Activated naive CD8-positive, alpha-beta T cell (primary cell): ENCODE results near the gene DCDC2.
"Not testable (repeated sequence)": the region's sequence is repeated elsewhere in the genome, so short reads cannot be mapped to it uniquely, and the experiment has no call there.

Experiments used
- H3K27ac Mint-ChIP-seq: one replicate; pipeline ENCODE4 v1.8.0; 2021; ENCODE audit warnings: mixed read lengths
- H3K27me3 Mint-ChIP-seq: one replicate; pipeline ENCODE4 v1.8.0; 2021; ENCODE audit warnings: mixed read lengths
- H3K36me3 Mint-ChIP-seq: one replicate; pipeline ENCODE4 v1.8.0; 2021; ENCODE audit warnings: mixed read lengths
- H3K4me1 Mint-ChIP-seq: one replicate; pipeline ENCODE4 v1.8.0; 2021; ENCODE audit warnings: low read depth, mixed read lengths
- H3K4me3 Mint-ChIP-seq: one replicate; pipeline ENCODE4 v1.8.0; 2021; ENCODE audit warnings: mild to moderate bottlenecking, mixed read lengths
- H3K9me3 Mint-ChIP-seq: one replicate; pipeline ENCODE4 v1.8.0; 2021; ENCODE audit warnings: low read depth, mixed read lengths

Gene DCDC2

GRCh38 chr6:24273096-24273870, 84.6 kb downstream of the DCDC2 start:
- Mint-ChIP-seq H3K4me3 (no peak overlapping the region), H3K4me1 (no peaks in the 10 kb centered on the region), H3K9me3 (no peaks in the 10 kb centered on the region), H3K27me3 (peaks cover 8% of the 10 kb centered on the region), H3K36me3 (no peaks in the 10 kb centered on the region), H3K27ac (no peak overlapping the region)

GRCh38 chr6:24272553-24272952, 85.3 kb downstream of the DCDC2 start:
- Mint-ChIP-seq H3K4me3 (no peak overlapping the region), H3K36me3 (no peaks in the 10 kb centered on the region), H3K4me1 (no peaks in the 10 kb centered on the region), H3K27ac (no peak overlapping the region), H3K27me3 (peaks cover 6% of the 10 kb centered on the region), H3K9me3 (no peaks in the 10 kb centered on the region)

GRCh38 chr6:24272148-24272547, 85.7 kb downstream of the DCDC2 start:
- Mint-ChIP-seq H3K9me3 (no peaks in the 10 kb centered on the region), H3K4me3 (no peak overlapping the region), H3K27ac (no peak overlapping the region), H3K36me3 (no peaks in the 10 kb centered on the region), H3K27me3 (peaks cover 3% of the 10 kb centered on the region), H3K4me1 (no peaks in the 10 kb centered on the region)

- Mint-ChIP-seq H3K4me1 (no peaks in the 10 kb centered on the region), H3K27ac (no peak overlapping the region), H3K27me3 (peaks cover 8% of the 10 kb centered on the region), H3K9me3 (no peaks in the 10 kb centered on the region), H3K4me3 (no peak overlapping the region), H3K36me3 (no peaks in the 10 kb centered on the region)
Measured at GRCh38 chr6:24270011-24270410, 87.8 kb downstream of the DCDC2 start.

DNA sequence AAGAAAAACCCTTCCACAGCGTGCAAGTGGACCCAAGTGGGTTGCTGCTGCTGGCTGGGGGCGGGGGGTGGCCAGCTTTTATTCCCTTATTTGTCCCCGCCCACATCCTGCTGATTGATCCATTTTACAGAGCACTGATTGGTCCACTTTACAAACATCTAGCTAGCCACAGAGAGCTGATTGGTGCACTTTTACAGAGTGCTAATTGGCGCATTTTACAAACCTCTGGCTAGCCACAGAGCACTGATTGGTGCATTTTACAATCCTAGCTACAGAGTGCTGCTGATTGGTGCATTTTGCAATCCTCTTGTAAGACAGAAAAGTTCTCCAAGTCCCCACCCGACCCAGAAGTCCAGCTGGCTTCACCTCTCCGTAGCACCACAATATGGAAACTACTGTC, 99.6 kb downstream of the DCDC2 start:
- H3K9me3 Mint-ChIP-seq, H3K27ac Mint-ChIP-seq, H3K36me3 Mint-ChIP-seq, H3K4me1 Mint-ChIP-seq, H3K4me3 Mint-ChIP-seq: not testable (repeated sequence)
- peaks cover 23% of the 10 kb centered on the region for H3K27me3 Mint-ChIP-seq

DNA sequence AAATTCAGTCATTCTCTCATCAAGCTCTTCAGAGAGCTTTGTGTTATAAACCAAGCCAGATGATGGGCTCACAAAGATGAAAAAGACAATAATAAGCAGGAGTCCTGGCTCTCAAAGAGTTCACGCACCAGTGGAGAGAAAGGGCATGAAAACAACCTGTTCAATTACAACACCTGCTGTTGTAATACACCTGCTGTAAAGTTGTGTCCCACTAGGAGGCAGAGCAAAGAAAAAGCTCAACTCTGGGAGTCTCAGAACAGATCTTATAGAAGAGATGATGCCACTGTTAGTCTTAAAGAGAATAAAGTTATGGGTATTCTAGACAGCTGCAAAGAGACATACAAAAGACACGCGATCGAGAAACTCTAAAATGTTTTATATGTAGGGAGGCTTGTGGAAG, 100.6 kb downstream of the DCDC2 start:
- Mint-ChIP-seq H3K27me3 (peaks cover 18% of the 10 kb centered on the region), H3K4me1 (no peaks in the 10 kb centered on the region), H3K4me3 (no peak overlapping the region), H3K27ac (no peak overlapping the region), H3K36me3 (peaks cover 3% of the 10 kb centered on the region), H3K9me3 (peaks cover 6% of the 10 kb centered on the region)

- no peak overlapping the region for H3K27ac Mint-ChIP-seq
- peaks cover 6% of the 10 kb centered on the region for H3K9me3 Mint-ChIP-seq
- no peaks in the 10 kb centered on the region for H3K4me1 Mint-ChIP-seq
- no peak overlapping the region for H3K4me3 Mint-ChIP-seq
- H3K27me3 Mint-ChIP-seq = peaks cover 17% of the 10 kb centered on the region
- H3K36me3 Mint-ChIP-seq = peaks cover 3% of the 10 kb centered on the region
Measured at GRCh38 chr6:24255676-24256075, 102.2 kb downstream of the DCDC2 start.

GRCh38 chr6:24253360-24253759, 104.5 kb downstream of the DCDC2 start:
- no peak overlapping the region for H3K27ac Mint-ChIP-seq
- H3K27me3 Mint-ChIP-seq = peaks cover 17% of the 10 kb centered on the region
- peaks cover 6% of the 10 kb centered on the region for H3K9me3 Mint-ChIP-seq
- H3K4me3 Mint-ChIP-seq = no peak overlapping the region
- no peaks in the 10 kb centered on the region for H3K4me1 Mint-ChIP-seq
- peaks cover 3% of the 10 kb centered on the region for H3K36me3 Mint-ChIP-seq

GRCh38 chr6:24252280-24252679, 105.6 kb downstream of the DCDC2 start:
- peaks cover 3% of the 10 kb centered on the region for H3K36me3 Mint-ChIP-seq
- H3K9me3 Mint-ChIP-seq = peaks cover 6% of the 10 kb centered on the region
- H3K27me3 Mint-ChIP-seq = peaks cover 16% of the 10 kb centered on the region
- H3K27ac Mint-ChIP-seq = no peak overlapping the region
- H3K4me1 Mint-ChIP-seq = no peaks in the 10 kb centered on the region
- no peak overlapping the region for H3K4me3 Mint-ChIP-seq

DNA sequence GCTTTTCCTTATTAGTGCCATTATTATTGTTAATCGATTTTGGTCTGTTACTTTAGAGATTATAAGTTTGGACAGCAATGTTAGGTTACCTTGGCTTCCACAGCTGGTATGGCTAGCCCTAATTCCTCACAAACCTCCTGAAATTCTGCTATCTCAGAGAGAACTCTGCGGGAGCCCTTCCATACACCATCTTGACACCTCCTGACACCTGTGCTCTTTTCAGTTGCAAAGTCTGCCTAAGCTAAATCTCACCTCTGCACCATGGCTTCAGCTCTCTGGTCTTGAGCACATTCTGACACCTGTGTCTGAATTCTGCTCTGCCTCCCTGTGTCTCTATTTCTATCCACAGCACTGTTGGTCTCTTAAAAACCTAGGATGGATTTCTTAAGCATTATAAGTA, 106.5 kb downstream of the DCDC2 start:
- H3K4me3 Mint-ChIP-seq = no peak overlapping the region
- peaks cover 6% of the 10 kb centered on the region for H3K9me3 Mint-ChIP-seq
- peaks cover 3% of the 10 kb centered on the region for H3K36me3 Mint-ChIP-seq
- H3K27ac Mint-ChIP-seq = no peak overlapping the region
- H3K27me3 Mint-ChIP-seq = peaks cover 14% of the 10 kb centered on the region
- H3K4me1 Mint-ChIP-seq = no peaks in the 10 kb centered on the region

- Mint-ChIP-seq H3K4me1 (no peaks in the 10 kb centered on the region), H3K36me3 (peaks cover 5% of the 10 kb centered on the region), H3K27me3 (peaks cover 16% of the 10 kb centered on the region), H3K27ac (no peak overlapping the region), H3K9me3 (peaks cover 6% of the 10 kb centered on the region), H3K4me3 (no peak overlapping the region)
Measured at GRCh38 chr6:24249926-24250325, 107.9 kb downstream of the DCDC2 start.

- H3K4me1 Mint-ChIP-seq = no peaks in the 10 kb centered on the region
- no peak overlapping the region for H3K27ac Mint-ChIP-seq
- no peaks in the 10 kb centered on the region for H3K9me3 Mint-ChIP-seq
- peaks cover 4% of the 10 kb centered on the region for H3K36me3 Mint-ChIP-seq
- H3K4me3 Mint-ChIP-seq = no peak overlapping the region
- peaks cover 15% of the 10 kb centered on the region for H3K27me3 Mint-ChIP-seq
Measured at GRCh38 chr6:24245275-24245674, 112.6 kb downstream of the DCDC2 start.

DNA sequence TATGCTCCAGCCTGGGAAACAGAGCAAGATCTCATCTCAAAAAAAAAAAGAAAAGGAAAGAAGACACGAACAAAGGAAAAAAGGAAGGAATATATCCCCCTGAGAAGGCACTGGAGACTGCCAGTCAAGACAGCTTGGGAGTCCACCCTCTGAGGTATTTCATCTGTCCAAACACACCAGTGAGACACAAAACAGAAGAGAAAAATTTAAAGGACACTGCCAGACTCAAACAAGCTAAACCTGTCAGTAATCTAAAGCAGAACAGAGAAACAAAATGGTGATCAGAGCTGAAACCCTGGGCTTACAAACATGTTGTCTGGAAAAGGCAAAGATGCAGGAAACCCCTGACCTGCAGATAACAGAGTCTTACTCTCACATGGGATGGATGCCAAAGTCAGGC, 114.9 kb downstream of the DCDC2 start:
- H3K4me1 Mint-ChIP-seq = no peaks in the 10 kb centered on the region
- peaks cover 9% of the 10 kb centered on the region for H3K27me3 Mint-ChIP-seq
- no peak overlapping the region for H3K27ac Mint-ChIP-seq
- no peak overlapping the region for H3K4me3 Mint-ChIP-seq
- H3K36me3 Mint-ChIP-seq = peaks cover 4% of the 10 kb centered on the region
- no peaks in the 10 kb centered on the region for H3K9me3 Mint-ChIP-seq

DNA sequence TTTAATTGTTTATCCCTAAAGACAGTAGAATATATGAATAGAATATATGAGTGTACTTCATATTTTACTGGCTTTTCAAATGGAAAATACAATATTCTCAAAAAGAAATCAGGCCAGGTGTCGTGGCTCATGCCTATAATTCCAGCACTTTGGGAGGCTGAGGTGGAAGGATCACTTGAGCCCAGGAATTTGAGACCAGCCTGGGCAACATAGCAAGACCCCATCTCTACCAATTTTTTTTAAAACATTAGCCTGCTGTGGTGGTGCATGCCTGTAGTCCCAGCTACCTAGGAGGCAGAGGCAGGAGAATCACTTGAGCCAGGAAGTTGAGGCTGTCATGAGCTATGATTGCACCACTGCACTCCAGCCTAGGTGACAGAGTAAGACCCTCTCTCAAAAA, 116.1 kb downstream of the DCDC2 start:
- H3K9me3 Mint-ChIP-seq, H3K4me1 Mint-ChIP-seq, H3K4me3 Mint-ChIP-seq, H3K36me3 Mint-ChIP-seq, H3K27ac Mint-ChIP-seq, H3K27me3 Mint-ChIP-seq: not testable (repeated sequence)

- Mint-ChIP-seq H3K9me3 (no peaks in the 10 kb centered on the region), H3K27ac (no peak overlapping the region), H3K27me3 (peaks cover 6% of the 10 kb centered on the region), H3K4me3 (no peak overlapping the region), H3K36me3 (peaks cover 4% of the 10 kb centered on the region), H3K4me1 (no peaks in the 10 kb centered on the region)
Measured at GRCh38 chr6:24240943-24241342, 116.9 kb downstream of the DCDC2 start.

DNA sequence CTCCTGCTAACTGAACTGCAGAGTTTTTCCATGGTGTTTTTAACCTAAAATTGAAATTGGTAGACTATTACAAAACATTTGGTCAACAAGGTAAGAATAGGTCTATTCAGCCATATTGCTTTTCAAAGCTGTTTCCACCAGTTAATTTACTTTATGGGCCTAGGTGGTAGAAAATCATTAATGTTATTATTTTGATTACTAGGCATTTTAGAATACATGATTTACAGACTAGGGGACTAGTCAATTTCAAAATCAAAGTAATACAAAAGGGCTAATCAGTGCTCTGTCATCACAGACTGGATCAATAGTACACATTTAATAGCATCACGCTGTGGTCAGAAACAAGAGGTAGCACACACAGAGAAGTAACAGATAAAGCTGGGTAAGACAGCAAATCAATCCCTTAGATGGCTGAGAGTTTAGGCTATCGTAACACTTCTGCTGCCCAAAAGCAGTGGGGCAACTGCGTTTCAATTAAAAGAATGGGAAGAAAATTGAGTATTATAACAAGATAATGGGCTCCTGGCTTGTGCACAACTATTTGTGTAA, 117.4 kb downstream of the DCDC2 start:
- Mint-ChIP-seq H3K27me3 (peaks cover 3% of the 10 kb centered on the region), H3K36me3 (peaks cover 1% of the 10 kb centered on the region), H3K9me3 (no peaks in the 10 kb centered on the region), H3K27ac (no peak overlapping the region), H3K4me1 (no peaks in the 10 kb centered on the region), H3K4me3 (no peak overlapping the region)
